Measurements from ENCODE around the gene EFL1.

DNA sequence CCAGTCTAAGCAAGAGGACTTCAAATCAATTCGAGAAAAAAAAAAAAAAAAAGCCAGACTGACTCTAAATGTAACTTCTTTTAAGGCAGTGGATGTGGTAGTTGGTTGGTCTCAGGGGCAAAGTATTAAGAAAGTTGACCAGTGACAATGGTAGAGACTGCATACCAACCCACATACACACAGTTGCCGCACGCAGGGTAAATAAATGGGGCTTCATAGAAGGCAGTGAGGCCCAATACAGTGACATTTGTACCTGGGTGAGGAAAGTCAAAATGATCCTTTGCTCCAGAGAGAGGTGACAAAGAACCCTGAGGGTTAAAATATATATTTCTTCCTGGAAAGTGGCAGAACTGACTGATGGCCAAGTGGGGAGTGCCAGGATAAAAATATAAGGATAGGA is 116.0 kb downstream of the EFL1 start:
- TF ChIP-seq, protein P1, sequence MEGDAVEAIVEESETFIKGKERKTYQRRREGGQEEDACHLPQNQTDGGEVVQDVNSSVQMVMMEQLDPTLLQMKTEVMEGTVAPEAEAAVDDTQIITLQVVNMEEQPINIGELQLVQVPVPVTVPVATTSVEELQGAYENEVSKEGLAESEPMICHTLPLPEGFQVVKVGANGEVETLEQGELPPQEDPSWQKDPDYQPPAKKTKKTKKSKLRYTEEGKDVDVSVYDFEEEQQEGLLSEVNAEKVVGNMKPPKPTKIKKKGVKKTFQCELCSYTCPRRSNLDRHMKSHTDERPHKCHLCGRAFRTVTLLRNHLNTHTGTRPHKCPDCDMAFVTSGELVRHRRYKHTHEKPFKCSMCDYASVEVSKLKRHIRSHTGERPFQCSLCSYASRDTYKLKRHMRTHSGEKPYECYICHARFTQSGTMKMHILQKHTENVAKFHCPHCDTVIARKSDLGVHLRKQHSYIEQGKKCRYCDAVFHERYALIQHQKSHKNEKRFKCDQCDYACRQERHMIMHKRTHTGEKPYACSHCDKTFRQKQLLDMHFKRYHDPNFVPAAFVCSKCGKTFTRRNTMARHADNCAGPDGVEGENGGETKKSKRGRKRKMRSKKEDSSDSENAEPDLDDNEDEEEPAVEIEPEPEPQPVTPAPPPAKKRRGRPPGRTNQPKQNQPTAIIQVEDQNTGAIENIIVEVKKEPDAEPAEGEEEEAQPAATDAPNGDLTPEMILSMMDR (conservative IDR thresholded peaks at IDR 0.05; ENCODE audit: low read depth in 2 of 2): no peak
- no peak for TF ChIP-seq JUNB (IDR thresholded peaks at IDR 0.05; ENCODE audit: unreplicated experiment)
- TF ChIP-seq, protein P2, sequence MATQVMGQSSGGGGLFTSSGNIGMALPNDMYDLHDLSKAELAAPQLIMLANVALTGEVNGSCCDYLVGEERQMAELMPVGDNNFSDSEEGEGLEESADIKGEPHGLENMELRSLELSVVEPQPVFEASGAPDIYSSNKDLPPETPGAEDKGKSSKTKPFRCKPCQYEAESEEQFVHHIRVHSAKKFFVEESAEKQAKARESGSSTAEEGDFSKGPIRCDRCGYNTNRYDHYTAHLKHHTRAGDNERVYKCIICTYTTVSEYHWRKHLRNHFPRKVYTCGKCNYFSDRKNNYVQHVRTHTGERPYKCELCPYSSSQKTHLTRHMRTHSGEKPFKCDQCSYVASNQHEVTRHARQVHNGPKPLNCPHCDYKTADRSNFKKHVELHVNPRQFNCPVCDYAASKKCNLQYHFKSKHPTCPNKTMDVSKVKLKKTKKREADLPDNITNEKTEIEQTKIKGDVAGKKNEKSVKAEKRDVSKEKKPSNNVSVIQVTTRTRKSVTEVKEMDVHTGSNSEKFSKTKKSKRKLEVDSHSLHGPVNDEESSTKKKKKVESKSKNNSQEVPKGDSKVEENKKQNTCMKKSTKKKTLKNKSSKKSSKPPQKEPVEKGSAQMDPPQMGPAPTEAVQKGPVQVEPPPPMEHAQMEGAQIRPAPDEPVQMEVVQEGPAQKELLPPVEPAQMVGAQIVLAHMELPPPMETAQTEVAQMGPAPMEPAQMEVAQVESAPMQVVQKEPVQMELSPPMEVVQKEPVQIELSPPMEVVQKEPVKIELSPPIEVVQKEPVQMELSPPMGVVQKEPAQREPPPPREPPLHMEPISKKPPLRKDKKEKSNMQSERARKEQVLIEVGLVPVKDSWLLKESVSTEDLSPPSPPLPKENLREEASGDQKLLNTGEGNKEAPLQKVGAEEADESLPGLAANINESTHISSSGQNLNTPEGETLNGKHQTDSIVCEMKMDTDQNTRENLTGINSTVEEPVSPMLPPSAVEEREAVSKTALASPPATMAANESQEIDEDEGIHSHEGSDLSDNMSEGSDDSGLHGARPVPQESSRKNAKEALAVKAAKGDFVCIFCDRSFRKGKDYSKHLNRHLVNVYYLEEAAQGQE (IDR thresholded peaks at IDR 0.05; ENCODE audit: unreplicated experiment): no peak
- TF ChIP-seq EZH2phosphoT487 (IDR thresholded peaks at IDR 0.05; ENCODE audit: unreplicated experiment): no peak
- TF ChIP-seq ZNF331 (CRISPR knock-in tag; IDR thresholded peaks at IDR 0.05; ENCODE audit: low read depth): no peak
- TF ChIP-seq POLR2AphosphoS5 (IDR thresholded peaks at IDR 0.05; ENCODE audit: low read depth): no peak
- no peak for TF ChIP-seq EZH2 (IDR thresholded peaks at IDR 0.05; ENCODE audit: low read depth, unreplicated experiment)
- no peak for TF ChIP-seq ZNF114 (CRISPR knock-in tag; IDR thresholded peaks at IDR 0.05)
- TF ChIP-seq CREB1 (CRISPR knock-in tag; IDR thresholded peaks at IDR 0.05; ENCODE audit: low read depth): no peak
- TF ChIP-seq, protein P3, sequence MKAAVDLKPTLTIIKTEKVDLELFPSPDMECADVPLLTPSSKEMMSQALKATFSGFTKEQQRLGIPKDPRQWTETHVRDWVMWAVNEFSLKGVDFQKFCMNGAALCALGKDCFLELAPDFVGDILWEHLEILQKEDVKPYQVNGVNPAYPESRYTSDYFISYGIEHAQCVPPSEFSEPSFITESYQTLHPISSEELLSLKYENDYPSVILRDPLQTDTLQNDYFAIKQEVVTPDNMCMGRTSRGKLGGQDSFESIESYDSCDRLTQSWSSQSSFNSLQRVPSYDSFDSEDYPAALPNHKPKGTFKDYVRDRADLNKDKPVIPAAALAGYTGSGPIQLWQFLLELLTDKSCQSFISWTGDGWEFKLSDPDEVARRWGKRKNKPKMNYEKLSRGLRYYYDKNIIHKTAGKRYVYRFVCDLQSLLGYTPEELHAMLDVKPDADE (IDR thresholded peaks at IDR 0.05): no peak
- TF ChIP-seq STAT1 (IDR thresholded peaks at IDR 0.05; ENCODE audit: unreplicated experiment): no peak

Data from GM23338 (cell line).